C4-2B (cell line): ENCODE measurements around the gene ZNF69.

Experiments used
- CTCF ChIP-seq: fragments of 450-650 bp; conservative IDR thresholded peaks from 2 replicates; pipeline ENCODE4 v1.5.1; 2017; ENCODE audit warnings: mild to moderate bottlenecking
- ZFX ChIP-seq: fragments of 450-650 bp; IDR thresholded peaks from 2 replicates; pipeline ENCODE4 v1.6.1; 2017

- TF ChIP-seq CTCF = no peak
- TF ChIP-seq ZFX = no peak
These were observed 3.1 kb downstream of the ZNF69 start for GRCh38 chr19:11890634-11891033.
